GM21423 (cell line): Measurements from ENCODE around the gene LTO1.

Experiments
- ATAC-seq: cut with Tn5 transposase; IDR thresholded peaks from one replicate; pipeline ENCODE4 v1.9.1; 2021; ENCODE audit warnings: mild to moderate bottlenecking, moderate library complexity; ENCODE audit not compliant: unreplicated experiment

The LTO1 gene

GRCh38 chr11:69674886-69675714, at the start of gene LTO1:
LTO1 (minus strand) TSS chr11:69675353; CDS start chr11:69675239, 114 bp downstream.
- ATAC-seq: peak; percentile 74

GRCh38 chr11:69721745-69722144, 46.6 kb upstream of the LTO1 start:
- no peak for ATAC-seq

GRCh38 chr11:69721106-69721505, 46.0 kb upstream of the LTO1 start:
- ATAC-seq: no peak

- ATAC-seq: no peak
Observed at GRCh38 chr11:69718912-69719311, 43.8 kb upstream of the LTO1 start.

GRCh38 chr11:69718147-69718546, 43.0 kb upstream of the LTO1 start:
- ATAC-seq: no peak

- no peak for ATAC-seq
Observed at GRCh38 chr11:69716891-69717747, 42.0 kb upstream of the LTO1 start.

- no peak for ATAC-seq
Observed at GRCh38 chr11:69716099-69716498, 40.9 kb upstream of the LTO1 start.

- no peak for ATAC-seq
Observed at GRCh38 chr11:69715446-69715845, 40.3 kb upstream of the LTO1 start.

- no peak for ATAC-seq
Observed at GRCh38 chr11:69711822-69712801, 37.0 kb upstream of the LTO1 start.

- no peak for ATAC-seq
Observed at GRCh38 chr11:69708736-69709401, 33.7 kb upstream of the LTO1 start.

- no peak for ATAC-seq
Observed at GRCh38 chr11:69707176-69707575, 32.0 kb upstream of the LTO1 start.

- no peak for ATAC-seq
Observed at GRCh38 chr11:69705901-69706787, 31.0 kb upstream of the LTO1 start.

- ATAC-seq: no peak
Observed at GRCh38 chr11:69705351-69705811, 30.2 kb upstream of the LTO1 start.

- ATAC-seq: no peak
Observed at GRCh38 chr11:69704508-69705253, 29.5 kb upstream of the LTO1 start.

GRCh38 chr11:69703768-69704507, 28.8 kb upstream of the LTO1 start, which contains the start of gene FGF19:
FGF19 (minus strand) TSS chr11:69704022; CDS start chr11:69703876, 146 bp downstream.
- ATAC-seq: no peak

- no peak for ATAC-seq
Observed at GRCh38 chr11:69703453-69703767, 28.3 kb upstream of the LTO1 start.

GRCh38 chr11:69702769-69703452, 27.8 kb upstream of the LTO1 start:
- ATAC-seq: no peak
